Neural cell (in vitro differentiated cells): ENCODE results near the gene GIPC2.

Experiments used
- EP300 ChIP-seq: fragments of 450-650 bp; conservative IDR thresholded peaks from 2 replicates; pipeline ENCODE4 v1.6.1; 2014; ENCODE audit warnings: antibody characterized with exemption, mild to moderate bottlenecking, moderate library complexity; ENCODE audit not compliant: poor library complexity, severe bottlenecking
- TF ChIP-seq, protein P1 (sequence below): fragments of 450-650 bp; IDR thresholded peaks from 2 replicates; pipeline ENCODE4 v1.5.1; 2014; ENCODE audit warnings: antibody characterized with exemption, mild to moderate bottlenecking, moderate library complexity; ENCODE audit not compliant: poor library complexity, severe bottlenecking

- TF ChIP-seq EP300: no peak
- TF ChIP-seq, protein P1, sequence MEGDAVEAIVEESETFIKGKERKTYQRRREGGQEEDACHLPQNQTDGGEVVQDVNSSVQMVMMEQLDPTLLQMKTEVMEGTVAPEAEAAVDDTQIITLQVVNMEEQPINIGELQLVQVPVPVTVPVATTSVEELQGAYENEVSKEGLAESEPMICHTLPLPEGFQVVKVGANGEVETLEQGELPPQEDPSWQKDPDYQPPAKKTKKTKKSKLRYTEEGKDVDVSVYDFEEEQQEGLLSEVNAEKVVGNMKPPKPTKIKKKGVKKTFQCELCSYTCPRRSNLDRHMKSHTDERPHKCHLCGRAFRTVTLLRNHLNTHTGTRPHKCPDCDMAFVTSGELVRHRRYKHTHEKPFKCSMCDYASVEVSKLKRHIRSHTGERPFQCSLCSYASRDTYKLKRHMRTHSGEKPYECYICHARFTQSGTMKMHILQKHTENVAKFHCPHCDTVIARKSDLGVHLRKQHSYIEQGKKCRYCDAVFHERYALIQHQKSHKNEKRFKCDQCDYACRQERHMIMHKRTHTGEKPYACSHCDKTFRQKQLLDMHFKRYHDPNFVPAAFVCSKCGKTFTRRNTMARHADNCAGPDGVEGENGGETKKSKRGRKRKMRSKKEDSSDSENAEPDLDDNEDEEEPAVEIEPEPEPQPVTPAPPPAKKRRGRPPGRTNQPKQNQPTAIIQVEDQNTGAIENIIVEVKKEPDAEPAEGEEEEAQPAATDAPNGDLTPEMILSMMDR: peak; percentile 80
Measured at GRCh38 chr1:78145105-78145580, 99.4 kb downstream of the GIPC2 start.
